C4-2B (cell line): Measurements from ENCODE around the gene SMCO1.

ENCODE experiments used
- ZFX ChIP-seq: fragments of 450-650 bp; IDR thresholded peaks from 2 replicates; pipeline ENCODE4 v1.6.1; 2017
- TF ChIP-seq, protein P1 (sequence below): fragments of 450-650 bp; conservative IDR thresholded peaks from 2 replicates; pipeline ENCODE4 v1.5.1; 2017; ENCODE audit warnings: mild to moderate bottlenecking

DNA sequence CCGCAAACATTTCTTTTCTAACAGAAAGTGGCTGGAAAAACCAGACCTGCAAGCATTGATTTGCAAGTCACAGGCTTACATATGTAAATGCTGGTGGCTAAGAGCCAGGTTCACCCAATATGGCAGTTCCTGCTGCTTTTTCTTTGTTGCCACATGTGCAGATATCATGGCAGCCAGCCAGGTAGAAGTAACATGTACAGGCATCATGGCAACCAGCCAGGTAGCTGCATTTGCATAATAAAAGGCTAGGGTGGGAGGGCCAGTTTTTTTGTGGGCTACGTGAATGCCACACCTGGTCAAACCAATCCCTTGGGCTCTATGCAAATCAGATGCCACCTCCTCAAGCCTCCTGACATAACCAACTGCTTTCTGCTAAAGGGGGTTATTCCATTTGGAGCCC is 2.8 kb upstream of the SMCO1 start:
- TF ChIP-seq, protein P1, sequence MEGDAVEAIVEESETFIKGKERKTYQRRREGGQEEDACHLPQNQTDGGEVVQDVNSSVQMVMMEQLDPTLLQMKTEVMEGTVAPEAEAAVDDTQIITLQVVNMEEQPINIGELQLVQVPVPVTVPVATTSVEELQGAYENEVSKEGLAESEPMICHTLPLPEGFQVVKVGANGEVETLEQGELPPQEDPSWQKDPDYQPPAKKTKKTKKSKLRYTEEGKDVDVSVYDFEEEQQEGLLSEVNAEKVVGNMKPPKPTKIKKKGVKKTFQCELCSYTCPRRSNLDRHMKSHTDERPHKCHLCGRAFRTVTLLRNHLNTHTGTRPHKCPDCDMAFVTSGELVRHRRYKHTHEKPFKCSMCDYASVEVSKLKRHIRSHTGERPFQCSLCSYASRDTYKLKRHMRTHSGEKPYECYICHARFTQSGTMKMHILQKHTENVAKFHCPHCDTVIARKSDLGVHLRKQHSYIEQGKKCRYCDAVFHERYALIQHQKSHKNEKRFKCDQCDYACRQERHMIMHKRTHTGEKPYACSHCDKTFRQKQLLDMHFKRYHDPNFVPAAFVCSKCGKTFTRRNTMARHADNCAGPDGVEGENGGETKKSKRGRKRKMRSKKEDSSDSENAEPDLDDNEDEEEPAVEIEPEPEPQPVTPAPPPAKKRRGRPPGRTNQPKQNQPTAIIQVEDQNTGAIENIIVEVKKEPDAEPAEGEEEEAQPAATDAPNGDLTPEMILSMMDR = no peak
- TF ChIP-seq ZFX = no peak
